ENCODE measurements around the gene ADGRV1. TPM values are rescaled to one million over a fixed set of nuclear protein-coding genes. Genes with fewer than 3 reads are reported as not detected.
"Not testable (repeated sequence)": the region's sequence is repeated elsewhere in the genome, so short reads cannot be mapped to it uniquely, and the experiment has no call there.

The ADGRV1 gene
- total RNA-seq, 3 donors from 2014 or later: 0.32 to 0.54 (median 0.53) TPM

DNA sequence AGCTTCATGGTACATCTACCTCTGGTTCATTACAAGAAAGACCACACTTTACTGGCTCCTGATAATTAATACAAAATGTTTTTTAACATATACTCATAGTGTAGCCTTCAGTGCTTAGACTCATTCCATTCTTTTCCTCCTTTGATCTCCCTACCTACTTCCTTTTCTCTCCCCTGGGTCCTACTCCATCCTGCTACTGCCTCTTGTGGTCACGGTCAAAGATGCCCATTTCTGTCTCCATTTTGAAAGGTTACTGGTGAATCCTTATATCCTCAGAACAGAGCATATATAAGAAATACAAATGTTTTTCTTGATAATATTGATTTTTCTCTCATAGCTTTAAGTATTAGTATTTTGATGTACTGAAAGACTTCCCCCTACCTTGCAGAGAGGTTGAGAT, 448.7 kb downstream of the ADGRV1 start:
- no peak for DNase-seq
- Mint-ChIP-seq H3K4me3 (no peak overlapping the region), H3K36me3 (ENCODE audit: insufficient read depth) (no peaks in the 10 kb centered on the region), H3K27me3 (ENCODE audit: low read depth) (peaks cover 10% of the 10 kb centered on the region), H3K9me3 (no peaks in the 10 kb centered on the region), H3K4me1 (ENCODE audit: low read depth) (no peaks in the 10 kb centered on the region)
- no peak for ATAC-seq

DNA sequence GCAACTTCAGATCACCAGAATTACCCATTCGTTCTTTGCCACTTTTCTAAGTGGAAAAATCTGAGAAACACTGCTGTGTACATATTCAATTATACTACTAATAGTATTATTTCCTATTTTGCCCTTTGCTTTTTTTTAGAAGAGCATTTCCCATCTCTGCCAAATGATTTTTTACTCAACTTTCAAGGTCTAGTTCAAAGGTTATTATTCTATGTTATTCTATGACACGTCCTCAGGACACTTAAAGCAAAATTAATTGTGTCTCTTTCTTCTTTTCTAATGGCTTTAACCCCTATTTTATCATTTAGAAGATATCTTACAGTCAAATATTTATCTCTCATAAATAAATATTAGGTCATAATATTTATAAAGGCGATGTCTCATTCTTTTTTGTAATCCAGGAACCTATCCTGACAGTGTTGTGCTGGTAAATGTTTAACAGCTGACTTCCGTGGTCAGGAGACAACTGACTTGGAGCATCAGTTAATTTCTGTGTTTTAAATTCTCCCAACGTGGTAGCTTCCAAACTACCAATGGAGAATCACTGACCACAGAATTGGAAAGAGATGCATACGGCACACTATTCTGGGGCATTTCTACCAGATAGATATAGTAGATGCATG, 449.3 kb downstream of the ADGRV1 start:
- Mint-ChIP-seq H3K4me1 (ENCODE audit: low read depth) (no peaks in the 10 kb centered on the region), H3K4me3 (no peak overlapping the region), H3K36me3 (ENCODE audit: insufficient read depth) (no peaks in the 10 kb centered on the region), H3K27me3 (ENCODE audit: low read depth) (peaks cover 10% of the 10 kb centered on the region), H3K9me3 (no peaks in the 10 kb centered on the region)
- DNase-seq: no peak
- ATAC-seq: no peak

DNA sequence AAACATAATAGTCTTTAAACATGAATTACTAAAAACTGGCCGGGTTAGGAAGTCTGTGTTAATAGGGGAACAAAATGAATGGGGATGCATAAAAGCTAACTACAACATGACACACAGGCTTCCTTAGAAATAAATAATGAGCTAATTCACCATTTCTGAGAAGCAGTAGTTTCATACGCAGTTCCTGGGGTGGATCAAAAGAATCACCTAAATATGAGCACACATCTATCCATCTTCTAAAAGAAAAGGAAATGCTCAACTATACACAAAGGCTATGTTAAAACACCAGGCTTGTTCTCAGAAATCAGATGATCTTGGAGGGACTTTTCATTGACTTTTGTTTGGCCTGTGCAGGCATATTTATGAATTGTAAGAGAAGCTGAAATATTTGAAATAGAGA, 451.5 kb downstream of the ADGRV1 start:
- no peak for DNase-seq
- Mint-ChIP-seq H3K4me1 (ENCODE audit: low read depth) (no peaks in the 10 kb centered on the region), H3K27me3 (ENCODE audit: low read depth) (peaks cover 3% of the 10 kb centered on the region), H3K4me3 (no peak overlapping the region), H3K36me3 (ENCODE audit: insufficient read depth) (no peaks in the 10 kb centered on the region), H3K9me3 (peaks cover 2% of the 10 kb centered on the region)
- no peak for ATAC-seq

DNA sequence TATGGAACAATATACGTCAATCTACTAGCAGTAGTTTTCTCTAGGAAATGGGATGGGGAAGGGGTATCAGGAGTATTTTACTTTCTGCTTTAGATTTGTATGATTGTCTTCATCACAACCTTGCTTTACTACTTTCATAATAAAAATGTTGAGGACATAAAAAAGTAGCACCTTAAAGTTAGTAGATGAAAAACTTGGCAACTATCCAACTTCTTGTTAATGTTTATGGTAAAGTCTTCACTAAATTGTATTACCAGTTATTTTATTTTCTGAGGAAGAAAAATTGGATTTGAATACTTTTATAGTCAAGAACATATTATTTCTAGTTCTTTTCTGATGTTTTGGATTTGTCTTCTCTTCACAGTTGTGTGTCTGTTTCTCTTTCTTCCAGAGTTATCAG, 452.4 kb downstream of the ADGRV1 start:
- H3K4me3 Mint-ChIP-seq: no peak overlapping the region
- ATAC-seq (no peak), DNase-seq (no peak)
- peaks cover 7% of the 10 kb centered on the region for H3K27me3 Mint-ChIP-seq (ENCODE audit: low read depth)
- H3K36me3 Mint-ChIP-seq (ENCODE audit: insufficient read depth): no peaks in the 10 kb centered on the region
- H3K9me3 Mint-ChIP-seq: peaks cover 4% of the 10 kb centered on the region
- no peaks in the 10 kb centered on the region for H3K4me1 Mint-ChIP-seq (ENCODE audit: low read depth)

DNA sequence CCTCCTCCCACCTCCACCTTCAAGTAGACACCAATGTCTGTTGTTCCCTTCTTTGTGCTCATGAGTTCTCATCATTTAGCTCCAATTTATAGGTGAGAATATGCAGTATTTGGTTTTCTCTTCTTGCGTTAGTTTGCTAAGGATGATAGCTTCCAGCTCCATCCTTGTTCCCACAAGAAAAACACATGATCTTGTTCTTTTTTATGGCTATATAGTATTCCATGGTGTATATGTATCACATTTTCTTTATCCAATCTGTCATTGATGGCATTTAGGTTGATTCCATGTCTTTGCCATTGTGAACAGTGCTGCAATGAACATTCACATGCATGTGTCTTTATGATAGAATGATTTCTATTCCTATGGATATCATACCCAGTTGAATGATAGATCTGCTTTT, 454.3 kb downstream of the ADGRV1 start:
- not testable (repeated sequence) for H3K27me3 Mint-ChIP-seq (ENCODE audit: low read depth)

DNA sequence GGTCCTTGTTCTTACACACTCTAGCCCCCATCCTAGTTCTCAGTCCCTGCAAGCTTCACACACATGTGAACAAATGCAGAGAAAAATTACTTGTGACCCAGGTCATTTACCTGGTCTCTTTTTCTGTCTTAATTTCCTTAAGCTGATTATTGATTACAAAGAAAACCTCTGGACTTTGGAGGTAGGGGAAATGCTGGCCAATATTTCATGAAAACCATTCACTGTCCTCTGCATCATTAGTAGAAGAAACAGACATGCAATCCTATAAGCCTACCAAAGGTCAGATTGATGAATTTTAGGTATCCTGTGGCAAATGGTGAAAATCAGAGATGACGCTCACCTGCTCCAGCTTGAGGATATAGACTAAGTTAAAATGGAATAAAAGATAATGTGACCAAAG, 457.7 kb downstream of the ADGRV1 start:
- H3K9me3 Mint-ChIP-seq: peaks cover 4% of the 10 kb centered on the region
- H3K4me3 Mint-ChIP-seq: no peak overlapping the region
- H3K4me1 Mint-ChIP-seq (ENCODE audit: low read depth): no peaks in the 10 kb centered on the region
- H3K36me3 Mint-ChIP-seq (ENCODE audit: insufficient read depth): no peaks in the 10 kb centered on the region
- DNase-seq (no peak), ATAC-seq (no peak)
- peaks cover 9% of the 10 kb centered on the region for H3K27me3 Mint-ChIP-seq (ENCODE audit: low read depth)

More for the DNA sequence above, 454.3 kb downstream of the ADGRV1 start:
- not testable (repeated sequence) for H3K4me3 Mint-ChIP-seq; ATAC-seq; H3K36me3 Mint-ChIP-seq (ENCODE audit: insufficient read depth); H3K4me1 Mint-ChIP-seq (ENCODE audit: low read depth); H3K9me3 Mint-ChIP-seq; DNase-seq

DNA sequence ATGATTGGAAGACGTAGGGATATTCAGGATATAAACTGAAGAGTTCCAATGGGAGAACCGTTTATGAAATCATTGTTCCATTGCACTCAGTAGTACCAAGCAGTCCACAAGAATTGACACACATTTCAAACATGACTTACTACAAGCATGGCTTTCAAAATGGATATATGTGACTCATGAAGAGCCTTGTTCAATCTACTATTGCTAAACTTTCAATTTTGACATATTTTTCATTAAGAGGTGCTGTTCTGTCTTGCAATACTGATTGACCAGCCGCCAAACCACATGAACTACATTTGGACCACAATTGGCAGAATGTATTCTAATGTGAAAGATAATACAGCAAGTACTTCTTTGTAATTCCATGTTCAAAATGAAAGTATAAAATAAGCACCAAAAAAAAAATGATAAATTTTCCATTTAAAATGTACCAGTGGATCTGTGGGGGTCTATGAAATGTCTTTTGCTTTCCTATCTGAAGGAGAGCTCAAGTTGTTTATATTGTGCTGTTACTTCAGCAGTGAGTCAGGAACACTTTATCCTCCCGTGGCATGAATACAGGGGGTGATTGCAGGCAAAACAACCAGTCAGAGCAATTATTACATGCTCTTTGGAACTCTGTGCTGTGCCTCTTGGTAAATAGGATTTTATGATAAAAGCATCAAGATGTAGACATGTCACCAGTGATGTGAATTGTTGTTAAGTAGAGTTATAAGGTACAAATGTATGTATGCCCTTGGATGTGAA, 458.5 kb downstream of the ADGRV1 start:
- no peak overlapping the region for H3K4me3 Mint-ChIP-seq
- no peaks in the 10 kb centered on the region for H3K4me1 Mint-ChIP-seq (ENCODE audit: low read depth)
- H3K27me3 Mint-ChIP-seq (ENCODE audit: low read depth): peaks cover 9% of the 10 kb centered on the region
- no peak for ATAC-seq
- H3K9me3 Mint-ChIP-seq: peaks cover 4% of the 10 kb centered on the region
- DNase-seq: no peak
- no peaks in the 10 kb centered on the region for H3K36me3 Mint-ChIP-seq (ENCODE audit: insufficient read depth)

DNA sequence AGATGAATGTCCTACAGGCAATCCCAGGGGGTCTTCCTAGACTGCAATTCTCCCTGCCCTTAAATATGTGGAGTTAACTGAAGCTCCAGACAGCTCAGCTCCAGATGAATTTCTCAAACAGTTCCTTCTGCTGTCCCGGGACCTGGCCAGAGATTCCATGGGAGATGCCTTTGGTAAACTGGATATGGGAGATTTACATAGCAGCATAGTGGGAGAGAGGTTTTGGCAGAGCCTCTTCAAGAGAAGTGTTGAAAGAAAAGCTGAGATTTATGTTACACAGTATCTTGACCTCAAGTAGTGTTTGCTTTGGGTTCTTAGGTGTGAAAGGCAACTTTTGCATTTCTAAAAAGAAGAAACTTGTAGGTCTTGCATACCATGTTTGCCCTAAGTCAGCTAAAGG, 459.6 kb downstream of the ADGRV1 start:
- Mint-ChIP-seq H3K27me3 (ENCODE audit: low read depth) (peaks cover 9% of the 10 kb centered on the region), H3K9me3 (peaks cover 4% of the 10 kb centered on the region), H3K4me1 (ENCODE audit: low read depth) (no peaks in the 10 kb centered on the region), H3K4me3 (no peak overlapping the region), H3K36me3 (ENCODE audit: insufficient read depth) (no peaks in the 10 kb centered on the region)
- no peak for ATAC-seq
- DNase-seq: no peak

DNA sequence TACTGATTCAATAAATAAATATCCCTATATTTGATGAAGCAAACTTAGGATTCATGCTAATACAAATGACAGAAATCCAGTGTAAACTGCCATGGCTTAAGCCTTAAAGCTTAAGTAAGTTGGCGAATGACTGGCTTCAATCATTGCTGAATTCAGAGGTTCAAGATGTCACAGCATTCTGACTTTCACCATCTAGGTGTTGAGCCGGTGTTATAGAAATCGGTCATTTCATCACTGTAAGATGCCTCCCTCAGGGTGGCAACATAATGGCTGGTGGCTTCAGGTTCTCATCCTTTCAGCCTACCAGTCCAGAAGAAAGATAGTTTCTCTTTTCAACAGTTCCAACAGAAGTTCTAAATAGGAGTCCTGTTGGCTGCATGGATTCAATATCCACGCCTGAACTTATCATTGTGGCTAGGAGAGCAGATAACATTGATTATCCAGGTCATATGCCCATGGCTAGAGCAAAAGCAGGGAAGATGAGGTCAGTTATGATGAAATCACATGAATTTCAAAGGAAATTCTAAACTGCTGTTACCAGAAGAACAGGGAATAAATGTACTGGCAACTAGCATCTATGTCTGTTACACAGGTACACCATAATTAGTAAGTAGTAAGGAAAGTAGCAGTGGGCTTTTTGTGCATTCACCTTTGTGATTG, 460.2 kb downstream of the ADGRV1 start:
- H3K27me3 Mint-ChIP-seq (ENCODE audit: low read depth): peaks cover 9% of the 10 kb centered on the region
- H3K36me3 Mint-ChIP-seq (ENCODE audit: insufficient read depth): no peaks in the 10 kb centered on the region
- no peaks in the 10 kb centered on the region for H3K4me1 Mint-ChIP-seq (ENCODE audit: low read depth)
- peaks cover 4% of the 10 kb centered on the region for H3K9me3 Mint-ChIP-seq
- no peak for ATAC-seq
- DNase-seq: no peak
- H3K4me3 Mint-ChIP-seq: no peak overlapping the region

DNA sequence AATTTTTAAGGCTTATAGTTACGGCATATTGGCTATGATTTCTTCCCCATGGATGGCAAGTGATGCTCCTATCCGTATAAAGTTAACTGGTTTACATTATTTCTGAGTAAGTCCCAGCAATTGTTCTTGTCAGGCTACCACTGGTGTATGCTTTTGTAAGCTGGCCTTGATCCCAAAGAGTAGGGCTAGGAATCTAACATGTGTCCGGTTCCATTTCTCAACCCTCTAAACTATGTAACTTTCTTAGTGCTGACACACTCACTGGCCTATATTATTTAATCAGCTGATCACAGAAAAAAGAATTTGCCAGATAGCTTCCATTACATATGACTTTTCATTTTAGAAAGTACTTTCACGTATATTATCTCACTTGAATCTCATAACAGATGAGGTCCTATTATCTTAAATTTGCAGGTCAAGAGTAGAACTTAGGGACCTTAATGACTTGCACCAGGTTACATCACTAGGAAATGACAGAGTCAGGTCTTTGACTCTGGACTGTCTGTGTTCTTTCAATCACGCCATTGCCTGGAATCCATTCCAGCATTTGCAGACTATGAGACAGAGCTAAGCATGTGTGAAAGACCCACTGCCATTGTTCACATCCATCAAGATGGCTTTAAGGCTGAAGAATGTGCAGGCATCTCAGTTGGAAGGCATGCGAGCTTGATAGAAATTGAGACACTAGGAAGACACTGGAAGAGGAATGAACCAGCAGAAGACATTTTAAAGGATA, 461.6 kb downstream of the ADGRV1 start:
- Mint-ChIP-seq H3K36me3 (ENCODE audit: insufficient read depth) (no peaks in the 10 kb centered on the region), H3K4me1 (ENCODE audit: low read depth) (no peaks in the 10 kb centered on the region), H3K27me3 (ENCODE audit: low read depth) (peaks cover 6% of the 10 kb centered on the region), H3K4me3 (no peak overlapping the region), H3K9me3 (no peaks in the 10 kb centered on the region)
- DNase-seq: no peak
- ATAC-seq: no peak

DNA sequence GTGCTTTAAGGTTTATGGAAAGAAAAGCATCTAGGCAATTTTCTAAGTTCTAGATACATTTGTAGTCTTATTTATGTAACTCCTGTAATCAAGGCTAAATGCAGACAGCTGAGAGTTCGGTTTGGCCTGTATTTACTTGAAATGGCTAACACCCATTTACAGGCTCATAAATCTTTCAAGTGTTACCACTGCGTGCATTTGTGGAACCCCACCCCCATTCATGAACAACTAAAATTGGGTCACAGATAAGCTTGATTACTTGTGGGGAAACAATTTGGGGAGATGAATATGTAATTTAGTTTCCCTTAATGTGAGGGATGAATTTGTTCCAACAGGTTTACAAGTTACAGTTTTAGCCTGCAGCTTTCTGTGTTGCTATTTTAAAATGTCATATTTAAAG, 463.9 kb downstream of the ADGRV1 start:
- H3K4me3 Mint-ChIP-seq: no peak overlapping the region
- no peak for ATAC-seq

DNA sequence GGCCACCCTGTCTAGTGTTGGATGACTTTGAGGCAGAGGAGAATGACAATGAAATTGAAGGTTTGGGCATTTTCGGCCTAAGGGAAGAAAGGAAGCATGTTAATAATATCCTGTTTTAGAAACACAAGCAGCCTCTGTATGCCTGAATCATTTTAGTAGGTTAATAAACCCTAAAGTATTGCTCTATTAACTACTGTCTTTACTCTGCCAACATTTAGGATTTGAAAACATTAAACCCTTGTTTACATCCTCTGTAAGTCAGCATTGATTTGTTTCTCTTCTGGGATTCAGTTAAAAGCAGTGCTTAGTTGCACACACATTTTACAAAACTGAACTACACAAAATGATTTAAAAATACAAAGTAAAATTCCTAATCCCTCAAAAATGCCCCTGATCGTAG, 465.6 kb downstream of the ADGRV1 start:
- Mint-ChIP-seq H3K4me3 (no peak overlapping the region), H3K9me3 (no peaks in the 10 kb centered on the region), H3K36me3 (ENCODE audit: insufficient read depth) (no peaks in the 10 kb centered on the region), H3K27me3 (ENCODE audit: low read depth) (peaks cover 2% of the 10 kb centered on the region), H3K4me1 (ENCODE audit: low read depth) (no peaks in the 10 kb centered on the region)
- DNase-seq (no peak), ATAC-seq (no peak)

More for the DNA sequence above, 463.9 kb downstream of the ADGRV1 start:
- DNase-seq: no peak
- H3K4me1 Mint-ChIP-seq (ENCODE audit: low read depth): no peaks in the 10 kb centered on the region
- no peaks in the 10 kb centered on the region for H3K9me3 Mint-ChIP-seq
- H3K27me3 Mint-ChIP-seq (ENCODE audit: low read depth): peaks cover 5% of the 10 kb centered on the region
- H3K36me3 Mint-ChIP-seq (ENCODE audit: insufficient read depth): no peaks in the 10 kb centered on the region

DNA sequence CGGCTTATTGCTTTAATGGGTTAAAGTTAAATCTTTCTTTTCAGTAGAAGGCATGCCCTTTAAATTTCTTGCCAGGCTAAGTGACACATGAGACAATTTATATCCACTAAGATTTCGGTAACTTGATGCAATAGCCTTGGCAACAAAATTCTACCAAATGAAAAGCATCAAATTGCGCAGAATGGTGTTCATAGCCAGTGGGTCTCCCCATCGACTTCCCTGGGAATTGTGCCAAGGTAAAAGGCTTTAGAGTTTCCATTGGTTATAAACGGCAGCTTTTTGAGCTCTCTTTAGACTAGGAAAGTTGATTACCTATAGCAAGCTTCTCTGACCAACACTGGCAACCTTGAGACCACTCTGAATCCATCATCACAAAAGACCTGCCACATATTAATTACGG, 466.1 kb downstream of the ADGRV1 start:
- Mint-ChIP-seq H3K4me3 (no peak overlapping the region), H3K4me1 (ENCODE audit: low read depth) (no peaks in the 10 kb centered on the region)

DNA sequence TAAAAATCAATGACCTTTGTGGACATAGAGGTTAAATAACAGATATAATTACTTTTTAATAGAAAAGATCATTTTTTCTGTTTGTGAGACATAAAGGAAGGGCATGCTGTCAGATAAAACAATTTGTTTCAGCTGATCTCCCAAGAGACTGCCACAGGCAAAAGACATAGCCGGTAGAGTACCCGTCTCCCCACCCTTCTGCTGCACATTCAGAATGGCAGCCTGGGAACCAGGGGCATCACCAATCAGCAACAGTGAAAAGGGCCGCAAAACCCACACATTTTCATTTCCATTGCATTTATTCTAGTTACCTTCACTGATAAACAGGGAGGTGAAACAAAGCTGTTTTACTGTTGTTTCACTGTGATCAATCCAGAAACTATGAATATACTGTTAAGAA, 466.9 kb downstream of the ADGRV1 start:
- Mint-ChIP-seq H3K4me1 (ENCODE audit: low read depth) (no peaks in the 10 kb centered on the region), H3K4me3 (no peak overlapping the region), H3K27me3 (ENCODE audit: low read depth) (peaks cover 2% of the 10 kb centered on the region), H3K9me3 (no peaks in the 10 kb centered on the region), H3K36me3 (ENCODE audit: insufficient read depth) (no peaks in the 10 kb centered on the region)
- ATAC-seq (no peak), DNase-seq (no peak)

More for the DNA sequence above, 466.1 kb downstream of the ADGRV1 start:
- ATAC-seq (no peak), DNase-seq (no peak)
- no peaks in the 10 kb centered on the region for H3K9me3 Mint-ChIP-seq
- peaks cover 2% of the 10 kb centered on the region for H3K27me3 Mint-ChIP-seq (ENCODE audit: low read depth)
- H3K36me3 Mint-ChIP-seq (ENCODE audit: insufficient read depth): no peaks in the 10 kb centered on the region
